ENCODE data around the gene SOWAHA.

DNA sequence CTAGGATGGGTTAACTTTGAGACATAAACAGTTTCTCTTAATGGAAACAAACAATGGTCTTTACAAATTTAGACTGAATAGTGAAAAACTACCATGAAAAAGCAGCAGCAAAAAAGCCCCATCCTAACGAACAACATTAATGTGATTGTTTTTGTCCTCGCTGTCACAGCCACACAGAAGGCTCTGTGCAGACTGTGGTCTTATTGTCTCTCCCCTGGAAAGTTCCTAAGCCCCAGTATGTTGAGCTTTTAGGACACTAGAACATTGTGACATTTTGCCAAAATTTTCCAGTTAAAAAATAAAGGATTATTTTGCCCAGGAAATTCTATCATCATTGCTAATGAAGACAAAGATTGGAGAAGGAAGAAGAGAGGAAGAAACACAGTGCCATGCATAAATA lies 12.6 kb upstream of the SOWAHA start:
- no peak for TF ChIP-seq TAF1 (IDR thresholded peaks at IDR 0.05; ENCODE audit: low read depth)
- TF ChIP-seq RAD21 (IDR thresholded peaks at IDR 0.05; ENCODE audit: low read depth), result no peak
- TF ChIP-seq YY1 (IDR thresholded peaks at IDR 0.05; ENCODE audit: low read depth), result no peak
